ENCODE measurements around the gene CERS2.

The CERS2 gene

DNA sequence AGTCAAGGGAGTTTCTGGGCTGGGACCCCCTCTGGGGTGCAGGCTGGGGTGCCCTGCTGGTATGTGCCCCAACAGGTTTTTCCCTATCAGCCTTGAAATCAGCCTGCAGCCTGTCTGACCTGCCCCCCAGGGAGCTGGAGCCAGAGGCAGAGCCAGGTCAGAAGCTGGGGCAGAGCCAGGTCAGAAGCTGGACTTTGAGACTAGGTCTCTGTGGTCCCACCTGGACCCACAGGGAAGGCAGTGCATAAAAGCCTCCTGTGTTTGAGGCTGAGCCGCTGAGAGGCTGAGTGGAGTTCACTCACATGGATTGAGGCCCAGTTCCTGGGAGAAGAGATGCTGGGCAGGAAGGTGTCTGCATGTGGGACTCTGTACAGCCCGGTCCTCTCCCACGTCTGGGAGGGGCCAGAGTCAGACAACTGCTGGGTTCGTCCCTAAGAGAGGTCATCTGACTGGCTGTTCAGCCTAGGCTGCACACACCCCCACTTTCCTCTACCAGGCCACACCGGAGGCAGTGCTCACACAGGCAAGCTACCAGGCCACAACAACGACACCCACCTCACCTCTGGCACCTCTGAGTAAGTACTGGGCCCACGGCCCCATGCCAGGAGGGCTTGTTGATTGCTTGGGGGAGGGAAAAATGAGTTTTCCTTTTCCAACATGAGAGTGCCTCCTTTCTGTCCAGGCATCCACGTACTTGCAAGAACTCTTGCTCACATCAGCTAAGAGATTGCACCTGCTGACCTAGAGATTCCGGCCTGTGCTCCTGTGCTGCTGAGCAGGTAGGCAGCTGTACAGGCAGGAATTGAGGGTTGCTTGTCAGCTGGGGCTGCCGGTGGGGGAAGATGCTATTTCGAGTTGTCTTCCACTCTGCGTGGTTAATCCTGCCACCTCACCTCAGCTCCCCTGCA lies 7.4 kb upstream of the CERS2 start, which contains the start of gene ANXA9:
Gene ANXA9, plus strand, starts transcription at position 488 of the 908 bp plus-strand sequence. CDS start 814 bp downstream, outside the sequence.
- no peak within 1 kb of the TSS for H3K4me3 ChIP-seq (ENCODE audit: low read length)
- TF ChIP-seq ZNF274 (IDR thresholded peaks at IDR 0.05; ENCODE audit: low read depth, low read length): no peak

DNA sequence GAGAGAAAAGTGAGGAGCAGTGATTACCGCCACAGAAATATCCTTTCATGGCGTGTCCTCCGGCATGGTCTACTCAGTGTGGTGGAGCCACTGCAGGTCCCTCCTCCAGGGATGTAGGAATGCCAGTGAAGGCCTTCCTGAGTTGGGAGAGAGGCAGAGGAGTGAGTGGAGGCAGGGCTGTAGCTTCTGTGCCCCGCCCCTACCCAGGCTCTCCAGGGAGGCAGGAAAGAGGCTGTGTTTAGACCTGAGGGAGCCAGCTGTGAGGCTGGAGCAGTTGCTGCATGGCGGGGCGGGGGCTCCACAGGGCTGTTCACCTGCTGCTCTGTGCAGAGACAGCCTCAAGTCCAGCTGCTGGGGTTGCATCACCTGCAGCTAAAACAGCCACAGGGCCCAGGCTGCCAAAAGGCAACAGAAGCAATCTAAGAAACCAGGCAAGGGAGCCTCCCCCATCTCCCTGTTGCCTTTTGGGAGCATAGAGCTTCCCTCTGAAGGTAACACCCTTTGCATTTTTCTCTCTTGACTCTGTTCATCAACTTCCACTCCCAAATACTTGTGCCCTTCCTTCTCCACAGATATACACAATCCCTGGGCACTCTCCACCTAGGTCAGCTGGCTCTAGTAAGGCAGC lies 6.7 kb upstream of the CERS2 start:
- no peak overlapping the region for H3K4me3 ChIP-seq (ENCODE audit: low read length)
- no peak for TF ChIP-seq ZNF274 (IDR thresholded peaks at IDR 0.05; ENCODE audit: low read depth, low read length)

DNA sequence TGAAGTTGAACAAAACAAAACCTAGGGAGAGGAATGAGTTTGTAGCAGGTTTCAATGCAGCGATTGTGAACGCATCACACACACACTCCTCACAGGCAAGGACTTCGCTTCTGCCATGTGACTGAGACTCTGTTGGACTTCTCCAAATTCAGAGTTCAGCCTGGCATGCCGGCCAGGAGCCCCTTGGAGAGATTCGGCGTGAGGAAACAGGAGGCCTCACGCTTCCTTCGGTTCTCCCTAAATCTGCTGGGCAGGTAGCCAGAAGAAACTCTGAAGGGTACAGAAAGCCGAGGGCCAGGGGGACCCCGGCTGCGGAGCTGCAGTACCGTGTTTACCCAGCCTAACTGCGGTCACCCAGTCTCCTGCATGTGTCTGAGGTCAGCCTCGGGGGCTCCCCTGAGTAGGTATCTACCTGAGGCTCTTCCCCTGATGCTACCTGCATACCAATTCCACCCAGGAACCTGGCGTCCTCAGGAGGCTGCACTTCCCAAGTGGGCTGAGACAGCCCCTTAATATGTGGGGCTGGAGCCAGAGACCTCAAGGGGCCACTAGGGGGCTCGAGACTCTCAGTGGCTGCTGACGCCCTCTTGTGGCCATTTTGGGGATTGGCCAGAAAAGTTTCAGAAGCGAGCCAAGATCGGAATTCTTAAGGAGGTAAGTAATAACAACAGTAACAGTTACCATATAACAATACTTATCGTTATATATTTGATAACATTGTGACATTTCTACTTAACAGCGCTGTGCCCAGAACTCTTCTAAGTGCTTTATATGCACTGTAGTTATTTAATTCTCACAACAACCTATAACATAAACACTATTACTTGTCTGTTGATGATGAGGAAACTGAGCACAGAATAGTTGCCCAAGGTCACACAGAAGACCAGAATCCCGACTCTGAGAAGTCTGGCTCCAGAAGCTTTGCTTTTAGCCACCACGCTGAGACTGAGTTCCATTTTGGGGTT lies 4.7 kb upstream of the CERS2 start:
- TF ChIP-seq ZNF274 (IDR thresholded peaks at IDR 0.05; ENCODE audit: low read depth, low read length): no peak
- H3K4me3 ChIP-seq (ENCODE audit: low read length): no peak overlapping the region; the same call in 1 of the 2 replicates

GRCh38 chr1:150976879-150977694 lies 2.5 kb upstream of the CERS2 start:
- no peak overlapping the region for H3K4me3 ChIP-seq (ENCODE audit: low read length)
- no peak for TF ChIP-seq ZNF274 (IDR thresholded peaks at IDR 0.05; ENCODE audit: low read depth, low read length)

DNA sequence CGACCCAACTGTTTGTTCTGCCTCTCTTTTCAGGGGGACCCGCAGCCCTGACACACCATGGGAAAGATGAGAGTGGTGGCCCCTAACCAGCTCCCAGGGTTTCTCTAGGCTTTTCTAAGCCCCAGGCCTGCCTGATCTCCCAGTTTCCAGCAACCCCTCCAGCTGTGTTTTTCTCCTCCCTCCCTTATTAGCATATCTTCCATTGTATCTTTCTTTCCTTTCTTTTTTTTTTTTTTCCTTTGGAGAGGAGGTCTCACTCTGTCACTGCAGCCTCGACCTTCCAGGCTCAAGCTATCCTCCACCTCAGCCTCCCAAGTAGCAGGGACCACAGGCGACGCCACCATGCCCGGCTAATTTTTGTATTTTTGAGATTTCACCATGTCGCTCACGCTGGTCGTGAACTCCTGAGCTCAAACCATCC lies 1.8 kb upstream of the CERS2 start:
- TF ChIP-seq ZNF274 (IDR thresholded peaks at IDR 0.05; ENCODE audit: low read depth, low read length): no peak
- no peak overlapping the region for H3K4me3 ChIP-seq (ENCODE audit: low read length)

DNA sequence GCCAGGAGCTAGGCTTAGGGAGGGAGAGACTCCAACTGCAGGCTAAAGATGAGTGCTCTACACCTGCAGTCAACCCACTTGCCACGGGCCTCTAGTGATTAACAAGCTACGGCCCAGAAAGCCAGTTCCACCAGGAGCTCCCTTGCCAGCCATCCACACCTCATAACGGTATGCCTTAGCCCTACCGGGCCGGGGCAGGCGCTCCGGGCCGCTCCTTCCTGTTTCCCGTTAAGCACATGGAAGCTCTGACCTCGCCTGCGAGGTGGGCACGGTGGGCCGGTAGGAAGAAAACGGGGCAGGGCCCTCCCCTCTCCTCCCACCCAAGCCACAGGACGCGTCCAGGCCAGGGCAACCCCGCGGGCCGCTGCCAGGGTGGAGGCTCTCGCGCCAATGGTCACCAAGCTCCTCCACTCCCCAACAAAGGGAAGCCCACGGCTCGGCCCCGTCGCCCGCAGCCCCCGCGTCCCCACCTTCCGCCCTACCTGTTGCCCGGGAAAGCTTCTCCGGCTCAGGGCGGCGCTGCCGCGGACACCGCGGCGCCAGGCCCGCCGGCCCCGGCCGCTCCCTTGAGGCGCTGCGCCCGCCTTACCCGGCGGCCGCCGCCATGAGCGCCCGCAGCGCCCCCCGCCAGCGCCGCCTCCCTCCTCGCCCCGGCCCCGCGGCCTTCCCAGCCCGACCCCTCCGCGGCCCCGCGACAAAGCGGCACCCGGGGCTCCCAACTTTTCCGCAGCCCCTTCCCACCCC lies 627 bp downstream of the CERS2 start:
- TF ChIP-seq ZNF274 (IDR thresholded peaks at IDR 0.05; ENCODE audit: low read depth, low read length): no peak
- peak overlapping the region; percentile 61 for H3K4me3 ChIP-seq (ENCODE audit: low read length)

DNA sequence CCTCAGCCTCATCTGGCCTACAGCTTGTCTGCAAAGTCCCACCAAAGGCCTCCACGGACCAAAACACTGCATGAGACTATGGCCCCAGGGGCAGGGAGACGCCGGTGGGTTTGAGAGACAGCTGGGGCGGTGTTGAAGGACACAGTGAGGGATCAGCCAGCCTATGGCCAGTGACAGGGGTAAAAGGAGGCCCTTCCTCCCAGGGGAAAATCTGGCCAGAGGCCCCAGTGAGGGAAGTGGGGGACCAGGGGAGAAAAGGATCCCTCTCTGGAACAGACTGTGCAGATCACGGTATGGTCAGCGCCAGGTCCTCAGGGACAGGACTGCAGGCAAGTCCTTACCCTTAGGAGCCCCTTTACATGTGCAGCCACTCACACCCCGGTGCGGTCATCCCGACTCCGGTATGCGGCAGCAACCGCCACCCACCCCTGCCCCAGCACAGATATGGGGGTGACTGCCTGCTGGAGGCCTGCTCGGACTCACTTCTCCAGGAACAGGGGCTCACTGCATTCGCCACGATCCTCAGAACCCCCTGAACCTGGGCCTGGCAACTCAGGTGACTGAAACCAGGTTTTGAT lies 1.3 kb downstream of the CERS2 start:
- no peak for TF ChIP-seq ZNF274 (IDR thresholded peaks at IDR 0.05; ENCODE audit: low read depth, low read length)
- peak overlapping the region; percentile 61 for H3K4me3 ChIP-seq (ENCODE audit: low read length)

- no peak overlapping the region; the same call in 1 of the 2 replicates for H3K4me3 ChIP-seq (ENCODE audit: low read length)
- no peak for TF ChIP-seq ZNF274 (IDR thresholded peaks at IDR 0.05; ENCODE audit: low read depth, low read length)
Measured at GRCh38 chr1:150972417-150972940, 2.2 kb downstream of the CERS2 start.

GRCh38 chr1:150971583-150972416 lies 2.8 kb downstream of the CERS2 start:
- no peak overlapping the region for H3K4me3 ChIP-seq (ENCODE audit: low read length)
- TF ChIP-seq ZNF274 (IDR thresholded peaks at IDR 0.05; ENCODE audit: low read depth, low read length): no peak

DNA sequence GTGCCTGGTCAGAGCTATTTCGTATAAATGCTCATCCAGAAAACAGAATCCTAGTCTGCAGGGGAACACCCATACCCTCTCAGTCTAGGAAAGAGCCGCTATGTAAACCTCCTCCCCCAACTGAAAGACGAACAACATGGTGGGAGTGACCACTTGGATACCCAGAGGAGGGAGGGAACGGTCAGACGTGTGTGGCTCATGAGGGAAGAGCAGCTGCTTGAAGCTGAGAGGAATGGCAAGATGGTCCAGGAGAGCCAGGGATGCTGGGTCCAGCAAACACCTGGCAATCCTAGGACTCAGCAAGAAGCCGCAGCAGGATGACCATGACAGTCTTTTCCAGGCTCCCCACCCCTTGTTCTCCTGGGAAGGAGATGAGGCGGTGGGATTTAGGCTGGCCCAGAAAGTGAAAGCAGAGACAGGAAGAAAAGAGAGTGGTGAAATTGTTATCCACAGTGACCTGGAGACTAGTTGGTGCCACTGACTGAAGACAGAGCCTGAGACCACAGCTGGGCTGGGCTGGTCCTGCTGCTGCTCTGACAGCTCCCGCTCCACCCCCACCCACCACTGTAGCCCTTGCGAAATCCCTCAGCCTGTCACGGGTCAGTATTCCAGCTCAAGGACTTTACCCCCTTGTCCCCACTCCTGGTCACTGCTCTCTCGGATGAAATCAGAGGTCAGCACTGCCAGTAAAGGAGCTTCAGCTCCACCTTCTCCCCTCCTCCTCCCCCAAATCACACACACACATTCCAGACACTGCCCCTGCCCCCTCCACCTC lies 3.6 kb downstream of the CERS2 start:
- no peak for TF ChIP-seq ZNF274 (IDR thresholded peaks at IDR 0.05; ENCODE audit: low read depth, low read length)
- no peak overlapping the region for H3K4me3 ChIP-seq (ENCODE audit: low read length)

Measured in GM08714 (cell line).